Esophagus muscularis mucosa (tissue), 4 donors: ENCODE data around the gene KPNA4.
"Not testable (repeated sequence)": the region's sequence is repeated elsewhere in the genome, so short reads cannot be mapped to it uniquely, and the experiment has no call there.

Experiments
- CTCF ChIP-seq, 3 experiments: fragments of 200-600 bp in 2 of 3; fragments of 450-650 bp in 1 of 3; sonication (generic) in 2 of 3; IDR thresholded peaks; one replicate each; pipeline ENCODE4 v1.5.1; 2017 to 2019; ENCODE audit warnings: antibody characterized with exemption in 3 of 3, mild to moderate bottlenecking in 2 of 3, moderate library complexity in 1 of 3
- EP300 ChIP-seq: sonication (generic); formaldehyde crosslinking; IDR thresholded peaks from one replicate; pipeline ENCODE4 v1.6.1; 2017; ENCODE audit warnings: antibody characterized with exemption
- POLR2A ChIP-seq: fragments of 450-650 bp; IDR thresholded peaks from one replicate; pipeline ENCODE4 v1.6.1; 2017; ENCODE audit warnings: antibody characterized with exemption, moderate library complexity, mild to moderate bottlenecking, low read depth
- POLR2AphosphoS5 ChIP-seq, 2 donors: sonication (generic); formaldehyde crosslinking; IDR thresholded peaks; one replicate each; pipeline ENCODE4 v1.6.1; 2017; ENCODE audit warnings: antibody characterized with exemption in 2 of 2

GRCh38 chr3:160603845-160604244 is 38.5 kb upstream of the KPNA4 start:
- not testable (repeated sequence) for TF ChIP-seq CTCF (IDR thresholded peaks at IDR 0.05); EP300; POLR2A; POLR2AphosphoS5 (IDR thresholded peaks at IDR 0.05)
